Stimulated activated CD4-positive, alpha-beta T cell treated with anti-CD3 and anti-CD28 coated beads, Interleukin-2, amount 100 ng/mL, for 48 hours (primary cell): Measurements from ENCODE around the gene CUL1.

Experiments
- DNase-seq, 2 donors: peaks; one replicate each; pipeline ENCODE4 v3.0.0-alpha.2; 2020

CUL1 gene

GRCh38 chr7:148698397-148699023, at the start of gene CUL1:
CUL1 (plus strand) TSS chr7:148698903; CDS start chr7:148730123, 31,220 bp downstream.
- peak; percentile 70 to 77 for DNase-seq

- DNase-seq = no peak
These were observed 48.4 kb upstream of the CUL1 start for GRCh38 chr7:148650232-148650858.

GRCh38 chr7:148652773-148653172, 45.9 kb upstream of the CUL1 start:
- no peak for DNase-seq

GRCh38 chr7:148657929-148658328, 40.8 kb upstream of the CUL1 start:
- DNase-seq = no peak

GRCh38 chr7:148661471-148661870, 37.2 kb upstream of the CUL1 start:
- no peak for DNase-seq

GRCh38 chr7:148662646-148663045, 36.1 kb upstream of the CUL1 start:
- DNase-seq = no peak

GRCh38 chr7:148664324-148664723, 34.4 kb upstream of the CUL1 start:
- DNase-seq = no peak

- DNase-seq = no peak
These were observed 33.5 kb upstream of the CUL1 start for GRCh38 chr7:148665221-148665620.

- DNase-seq = no peak
These were observed 28.8 kb upstream of the CUL1 start for GRCh38 chr7:148669927-148670326.

GRCh38 chr7:148670374-148670773, 28.3 kb upstream of the CUL1 start:
- no peak for DNase-seq

GRCh38 chr7:148670807-148671206, 27.9 kb upstream of the CUL1 start:
- DNase-seq = no peak

GRCh38 chr7:148672041-148672440, 26.7 kb upstream of the CUL1 start:
- DNase-seq = no peak

GRCh38 chr7:148674689-148675088, 24.0 kb upstream of the CUL1 start:
- DNase-seq = no peak

GRCh38 chr7:148676291-148676690, 22.4 kb upstream of the CUL1 start:
- DNase-seq = no peak

GRCh38 chr7:148681821-148682220, 16.9 kb upstream of the CUL1 start:
- no peak for DNase-seq

- DNase-seq = no peak
These were observed 14.3 kb upstream of the CUL1 start for GRCh38 chr7:148684289-148684830.

- DNase-seq = no peak
These were observed 12.3 kb upstream of the CUL1 start for GRCh38 chr7:148686312-148686937.

- no peak for DNase-seq
These were observed 11.1 kb upstream of the CUL1 start for GRCh38 chr7:148687555-148687954.

- no peak for DNase-seq
These were observed 10.2 kb upstream of the CUL1 start for GRCh38 chr7:148688526-148688925.

GRCh38 chr7:148693651-148694050, 5.1 kb upstream of the CUL1 start:
- DNase-seq = no peak

- DNase-seq = no peak
These were observed 4.1 kb upstream of the CUL1 start for GRCh38 chr7:148694631-148695030.

GRCh38 chr7:148695953-148696352, 2.8 kb upstream of the CUL1 start:
- no peak for DNase-seq

- DNase-seq = no peak
These were observed 1.9 kb upstream of the CUL1 start for GRCh38 chr7:148696787-148697186.
